ENCODE data around the gene DNASE1L2.

DNASE1L2 gene

DNA sequence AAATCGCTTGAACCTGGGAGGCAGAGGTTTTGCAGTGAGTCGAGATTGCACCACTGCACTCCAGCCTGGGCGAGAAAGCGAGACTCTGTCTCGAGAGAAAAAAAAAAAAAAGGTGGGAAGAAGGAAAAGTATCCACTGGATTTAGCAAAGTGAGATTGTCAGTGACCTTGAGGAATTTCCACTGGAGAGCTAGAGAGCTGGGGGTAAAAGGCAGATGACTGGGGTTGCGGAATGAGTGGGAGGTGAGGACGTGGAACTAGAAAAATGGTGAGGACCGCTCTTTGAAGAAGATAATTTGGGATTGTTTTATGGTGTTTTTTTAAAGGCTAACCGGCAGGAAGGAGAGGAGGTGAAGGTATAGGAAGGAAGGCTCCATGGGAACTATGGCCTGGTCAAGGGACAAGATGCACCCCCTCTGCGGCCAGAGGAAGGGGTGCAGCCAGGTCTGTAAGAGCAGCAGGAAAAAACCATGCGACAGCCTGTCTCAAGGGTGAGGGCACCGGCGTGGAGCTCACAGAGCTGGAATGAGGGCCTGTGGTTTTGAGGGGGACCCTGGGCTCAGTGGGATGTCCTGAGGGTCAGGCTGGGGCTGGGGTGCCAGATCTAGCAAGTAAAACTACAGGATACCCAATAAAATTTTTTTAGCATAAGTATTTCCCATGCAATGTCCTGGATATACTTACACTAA lies 31.7 kb upstream of the DNASE1L2 start:
- no peak for DNase-seq

DNA sequence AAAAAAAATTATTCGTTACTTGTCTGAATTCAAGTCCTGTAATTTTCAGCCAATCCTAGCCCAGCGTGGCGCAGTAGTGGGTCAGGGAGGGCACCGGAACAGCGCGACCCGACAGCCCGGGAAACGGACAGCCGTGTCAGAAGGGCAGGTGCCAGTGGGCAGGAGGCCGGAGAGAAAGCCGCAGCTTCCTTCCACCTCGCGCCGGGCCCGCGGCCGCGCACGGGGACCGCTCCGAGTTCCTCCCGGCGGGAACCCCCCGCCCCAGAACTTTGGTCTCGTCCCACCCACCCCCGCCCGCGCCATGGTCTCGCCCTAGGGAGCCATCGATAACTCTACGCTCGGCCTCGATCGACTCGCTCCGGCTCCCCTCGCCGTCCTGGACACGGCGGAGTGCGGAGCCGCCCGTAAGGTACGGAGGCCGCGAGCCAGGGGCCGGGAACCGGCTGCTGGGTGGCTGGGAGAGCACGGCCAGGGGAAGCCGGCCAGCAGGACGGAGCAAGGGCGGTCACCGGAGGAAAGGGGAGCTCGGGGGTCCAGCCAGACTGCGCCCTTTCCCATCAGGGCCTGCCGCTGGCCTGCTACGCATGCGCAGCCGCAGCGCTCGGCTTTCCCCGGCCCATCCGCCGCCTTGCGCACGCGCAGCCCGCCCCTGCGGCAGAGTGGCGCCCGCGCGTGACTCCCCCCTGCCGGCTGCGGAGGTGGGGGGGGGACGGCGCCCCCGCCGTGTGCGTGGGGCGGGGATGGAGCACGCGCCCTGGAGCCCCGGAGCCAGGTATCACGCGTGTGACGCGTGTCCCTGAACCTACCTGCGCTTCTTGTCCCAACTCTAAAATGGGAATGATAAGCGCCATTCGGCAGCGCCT lies 30.9 kb upstream of the DNASE1L2 start, which contains the start of gene MLST8:
MLST8 (plus strand) TSS at position 351 of the 863 bp plus-strand sequence. CDS start 632 bp downstream, outside the sequence.
- peak; percentile 93 for DNase-seq

DNA sequence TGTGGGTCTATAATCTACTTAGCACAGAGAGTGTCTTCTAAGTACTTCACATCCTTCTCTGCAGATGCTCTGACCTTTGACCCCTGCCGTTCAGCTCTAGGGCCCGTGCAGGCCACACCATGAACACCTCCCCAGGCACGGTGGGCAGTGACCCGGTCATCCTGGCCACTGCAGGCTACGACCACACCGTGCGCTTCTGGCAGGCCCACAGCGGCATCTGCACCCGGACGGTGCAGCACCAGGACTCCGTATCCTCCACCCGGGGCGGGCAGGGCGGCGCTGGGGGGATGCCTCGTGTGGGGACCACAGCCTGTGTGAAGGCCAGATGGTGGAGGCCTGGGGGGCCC lies 30.3 kb upstream of the DNASE1L2 start:
- DNase-seq, result no peak

DNA sequence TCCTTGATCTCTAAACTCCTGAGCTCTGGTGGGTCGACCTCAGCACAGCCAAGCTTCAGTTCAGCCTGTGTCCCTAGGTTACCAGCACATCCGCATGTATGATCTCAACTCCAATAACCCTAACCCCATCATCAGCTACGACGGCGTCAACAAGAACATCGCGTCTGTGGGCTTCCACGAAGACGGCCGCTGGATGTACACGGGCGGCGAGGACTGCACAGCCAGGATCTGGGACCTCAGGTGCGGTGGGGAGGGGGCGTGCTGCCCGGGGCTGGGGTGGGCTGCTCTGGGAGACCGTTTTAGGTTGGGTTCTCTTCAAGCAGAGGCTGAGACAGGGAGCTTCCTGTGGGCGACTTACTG lies 29.8 kb upstream of the DNASE1L2 start:
- DNase-seq, result no peak

DNA sequence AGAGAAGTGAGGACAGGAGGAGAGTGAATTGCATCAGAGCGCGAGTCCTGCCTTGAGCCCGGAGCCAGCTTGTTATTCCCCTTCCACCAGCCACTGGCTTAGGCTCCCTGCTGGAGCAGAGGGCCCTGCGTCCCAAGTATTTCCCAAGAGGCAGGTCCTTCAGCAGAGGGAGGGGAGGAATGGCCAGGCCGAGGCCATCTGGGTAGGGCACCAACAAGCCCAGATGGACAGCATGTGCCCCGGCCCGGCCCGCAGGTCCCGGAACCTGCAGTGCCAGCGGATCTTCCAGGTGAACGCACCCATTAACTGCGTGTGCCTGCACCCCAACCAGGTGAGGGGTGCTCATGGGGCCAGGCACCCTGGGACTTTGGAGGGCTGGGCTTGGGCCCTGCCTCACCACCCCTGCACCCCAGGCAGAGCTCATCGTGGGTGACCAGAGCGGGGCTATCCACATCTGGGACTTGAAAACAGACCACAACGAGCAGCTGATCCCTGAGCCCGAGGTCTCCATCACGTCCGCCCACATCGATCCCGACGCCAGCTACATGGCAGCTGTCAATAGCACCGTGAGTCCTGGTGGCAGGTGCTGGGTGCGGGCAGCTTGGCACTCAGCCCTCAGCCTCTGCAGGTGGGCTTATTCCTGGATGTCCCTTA lies 29.3 kb upstream of the DNASE1L2 start:
- no peak for DNase-seq

DNA sequence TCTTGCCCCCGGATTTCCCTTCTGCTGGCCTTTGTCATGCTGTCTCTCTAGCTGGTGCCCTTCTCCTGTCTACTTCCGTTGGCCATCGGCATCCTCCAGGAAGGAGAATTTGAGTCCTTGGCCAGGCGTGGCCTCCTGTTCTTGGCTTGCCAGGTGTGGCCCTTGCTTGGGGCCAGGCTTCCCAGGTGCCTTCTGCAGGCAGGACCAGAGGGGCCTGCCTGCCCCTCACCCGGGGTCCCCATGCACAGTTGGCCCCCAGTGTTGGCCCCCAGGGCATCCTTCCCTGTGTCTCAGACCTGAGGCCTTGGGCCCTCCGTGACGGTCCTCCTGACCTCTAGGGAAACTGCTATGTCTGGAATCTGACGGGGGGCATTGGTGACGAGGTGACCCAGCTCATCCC lies 28.4 kb upstream of the DNASE1L2 start:
- no peak for DNase-seq

DNA sequence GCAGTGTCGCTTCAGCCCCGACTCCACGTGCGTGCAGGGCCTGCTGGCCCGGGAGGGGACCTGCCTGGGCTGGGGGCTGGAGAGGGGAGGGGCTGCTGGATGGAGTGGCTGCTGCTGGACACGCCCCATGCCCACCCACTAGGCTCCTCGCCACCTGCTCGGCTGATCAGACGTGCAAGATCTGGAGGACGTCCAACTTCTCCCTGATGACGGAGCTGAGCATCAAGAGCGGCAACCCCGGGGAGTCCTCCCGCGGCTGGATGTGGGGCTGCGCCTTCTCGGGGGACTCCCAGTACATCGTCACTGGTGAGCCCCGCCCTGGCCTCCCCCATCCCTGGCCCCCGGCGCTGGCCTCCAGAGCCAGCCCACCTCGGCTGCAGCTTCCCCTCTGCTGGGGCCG lies 27.9 kb upstream of the DNASE1L2 start:
- no peak for DNase-seq

DNA sequence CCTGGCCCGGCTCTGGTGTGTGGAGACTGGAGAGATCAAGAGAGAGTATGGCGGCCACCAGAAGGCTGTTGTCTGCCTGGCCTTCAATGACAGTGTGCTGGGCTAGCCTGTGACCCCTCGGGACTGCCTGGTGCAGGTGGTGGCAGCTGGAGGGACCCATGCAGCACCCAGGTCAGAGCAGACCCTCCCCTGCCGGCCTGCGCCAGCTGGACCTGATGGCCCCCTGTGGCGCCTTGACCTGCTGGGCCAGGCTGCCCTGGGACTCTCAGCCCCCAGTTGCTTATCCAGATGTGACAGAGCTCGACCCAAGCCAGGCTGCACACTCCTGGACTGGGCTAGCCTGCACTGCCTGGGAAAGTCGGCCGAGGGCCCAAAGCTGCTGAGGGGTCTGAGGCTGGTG lies 27.5 kb upstream of the DNASE1L2 start:
- no peak for DNase-seq

DNA sequence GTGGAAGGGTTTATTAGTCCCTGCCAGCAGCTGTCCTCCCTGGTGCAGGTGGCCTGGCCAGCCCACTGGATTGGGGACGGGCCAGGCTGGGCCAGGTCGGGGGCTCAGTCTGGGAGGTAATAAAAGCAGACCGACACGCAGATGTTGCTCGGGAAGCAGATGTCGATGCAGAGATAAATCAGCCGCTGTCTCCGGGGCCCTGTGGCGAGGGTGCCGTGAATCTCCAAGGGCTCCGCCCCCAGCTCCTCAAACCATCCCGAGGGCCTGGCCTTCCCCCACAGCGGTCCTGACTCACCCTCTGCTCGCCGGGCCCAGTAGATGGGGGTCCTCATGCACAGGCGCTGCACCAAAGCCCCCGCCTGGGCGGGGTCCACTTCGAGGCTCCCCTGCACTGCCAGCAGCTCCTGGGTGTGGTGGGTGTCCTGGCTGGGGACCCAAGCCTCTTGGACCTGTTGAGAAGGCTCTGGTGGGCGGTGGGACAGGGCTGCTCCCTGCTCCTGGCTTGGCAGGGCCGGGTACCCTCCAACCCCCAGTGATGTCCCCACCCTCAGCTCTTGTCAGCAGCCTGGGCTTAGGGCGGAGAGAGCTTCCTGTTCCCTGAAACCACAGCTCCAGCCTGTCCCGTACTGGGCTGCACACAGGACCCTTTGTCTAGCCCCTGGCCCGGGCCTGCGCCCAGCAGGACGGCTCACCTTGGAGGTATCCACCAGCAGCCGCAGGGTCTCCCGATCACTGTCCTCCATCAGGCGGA lies 26.8 kb upstream of the DNASE1L2 start:
- DNase-seq, result no peak

DNA sequence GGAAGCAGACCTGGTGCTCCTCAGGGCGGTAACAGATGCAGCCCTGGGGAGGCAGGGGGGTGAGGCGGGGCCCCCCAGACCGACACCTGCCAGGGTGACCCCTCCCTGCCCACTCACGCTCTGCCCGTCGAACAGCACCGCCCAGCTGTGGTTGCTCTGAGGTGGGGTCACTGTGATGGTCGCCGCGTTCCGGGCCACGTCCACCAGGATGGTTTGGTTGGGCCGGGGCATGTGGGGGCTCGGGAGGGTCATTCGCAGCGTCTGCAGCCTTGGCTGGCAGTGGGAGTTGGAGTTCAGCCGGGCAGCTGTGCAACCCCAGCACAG lies 26.3 kb upstream of the DNASE1L2 start:
- DNase-seq, result no peak

DNA sequence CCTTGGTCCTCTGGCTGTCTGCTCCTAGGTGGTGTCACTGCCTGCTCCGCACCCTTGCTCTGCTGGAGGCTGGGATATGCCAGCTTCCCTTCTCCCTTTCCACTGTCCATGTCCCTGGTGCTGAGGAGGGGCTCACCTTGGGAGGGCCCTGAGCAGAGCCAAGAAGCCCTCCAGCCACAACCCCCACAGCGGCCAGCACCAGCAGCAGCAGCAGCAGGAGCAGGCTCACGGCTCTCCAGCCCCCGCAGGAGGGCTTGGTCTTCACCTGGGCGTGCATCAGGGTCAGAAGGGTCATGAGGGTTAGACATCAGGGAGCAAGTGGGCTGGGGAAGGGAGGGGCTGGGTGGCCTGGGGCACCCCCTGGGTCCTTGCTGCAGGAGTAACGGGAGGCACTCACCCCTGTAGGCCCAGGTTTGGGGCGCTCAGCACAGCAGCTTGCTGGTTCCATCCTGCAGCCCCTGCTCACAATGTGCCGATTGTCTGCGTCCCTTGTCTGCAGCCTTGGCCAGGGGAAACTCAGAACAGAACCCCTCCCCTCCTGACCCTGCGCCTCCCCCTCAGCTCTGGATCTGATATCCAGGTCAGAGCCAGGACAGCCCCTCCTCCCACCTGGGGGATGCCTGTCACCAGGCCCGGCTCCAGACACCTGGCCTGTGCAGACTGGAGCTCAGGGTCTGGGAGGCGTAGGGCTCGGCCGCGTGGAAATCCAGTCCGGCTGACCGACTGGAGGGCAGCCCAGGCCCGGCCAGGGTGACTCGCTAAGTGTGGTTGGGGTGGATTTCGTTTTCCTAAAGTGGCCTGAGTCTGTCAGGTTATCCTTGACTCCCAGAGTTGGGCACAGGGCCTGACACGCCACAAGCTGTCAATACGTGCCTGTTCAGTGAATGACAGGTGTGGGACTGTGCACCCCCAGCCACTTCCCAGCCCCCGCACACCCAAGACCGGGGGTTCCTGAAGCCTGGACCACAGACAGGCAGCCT lies 25.6 kb upstream of the DNASE1L2 start, which contains the start of gene BRICD5:
BRICD5 (minus strand) TSS at position 478 of the 980 bp plus-strand sequence; CDS start at position 448, 30 bp downstream.
- no peak for DNase-seq

DNA sequence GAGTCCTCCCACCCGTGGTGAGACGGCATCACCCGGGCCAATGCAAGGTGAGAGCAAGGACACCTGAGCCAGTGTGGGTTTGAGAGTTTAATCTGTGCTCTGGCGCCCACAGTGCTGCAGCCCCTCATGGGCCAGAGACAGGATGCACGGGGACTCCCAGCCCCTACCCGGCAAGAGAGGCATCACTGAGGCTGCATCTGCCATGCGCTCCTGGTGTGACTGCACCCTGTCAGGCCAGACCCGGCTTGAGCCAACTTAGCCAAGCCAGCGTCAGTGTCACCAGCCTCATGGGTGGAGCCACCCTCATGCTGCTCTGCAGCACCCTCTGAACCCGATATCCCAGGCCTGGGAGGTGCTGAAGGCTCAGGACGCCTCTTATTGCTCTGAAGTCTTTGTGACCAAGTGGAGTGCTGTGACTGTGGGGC lies 24.3 kb upstream of the DNASE1L2 start:
- DNase-seq, result no peak

DNA sequence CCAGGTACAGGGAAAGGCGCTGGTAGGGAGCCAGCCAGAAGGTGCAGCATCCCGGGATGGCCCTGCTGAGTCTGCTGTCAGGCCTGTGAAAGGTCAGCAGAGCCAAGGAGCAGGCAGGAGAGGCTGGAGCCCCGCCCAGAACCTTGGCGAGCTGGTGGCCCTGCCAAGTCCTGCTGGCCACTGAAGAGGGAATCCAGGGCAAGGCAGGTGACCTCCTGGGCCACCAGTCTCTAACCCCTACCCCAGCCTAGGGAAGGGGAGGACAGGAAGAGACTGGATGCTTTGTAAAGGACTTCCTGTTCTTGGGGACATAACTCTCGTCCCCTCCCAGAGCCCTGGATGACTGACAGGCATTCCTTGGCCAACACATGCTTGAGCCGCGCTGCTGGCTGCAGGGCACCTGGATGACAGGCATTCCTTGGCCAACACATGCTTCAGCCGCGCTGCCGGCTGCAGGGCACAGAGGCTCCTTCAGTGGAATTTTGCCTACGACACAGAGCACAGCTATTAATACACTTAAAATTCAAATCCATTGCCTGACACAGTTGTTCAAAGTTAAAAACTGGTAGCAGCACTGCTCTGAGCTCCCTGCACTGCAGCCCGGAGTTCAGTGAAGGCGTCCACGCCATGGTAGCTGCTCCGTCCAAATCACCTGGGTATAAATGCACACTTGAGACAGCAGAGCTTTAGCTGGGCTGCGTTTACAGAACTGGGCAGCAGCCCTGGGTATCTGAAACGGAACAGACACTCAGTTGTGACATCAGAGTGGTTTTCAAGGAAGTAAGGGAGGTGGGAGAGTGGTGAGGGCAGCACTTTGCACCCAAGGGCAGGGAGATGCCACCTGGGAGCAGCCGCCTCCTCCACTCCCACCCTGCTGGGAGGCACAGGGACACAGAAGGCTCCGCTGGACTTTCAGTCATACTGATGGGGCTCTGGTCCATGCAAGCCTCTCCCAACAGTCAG lies 23.6 kb upstream of the DNASE1L2 start:
- no peak for DNase-seq

DNA sequence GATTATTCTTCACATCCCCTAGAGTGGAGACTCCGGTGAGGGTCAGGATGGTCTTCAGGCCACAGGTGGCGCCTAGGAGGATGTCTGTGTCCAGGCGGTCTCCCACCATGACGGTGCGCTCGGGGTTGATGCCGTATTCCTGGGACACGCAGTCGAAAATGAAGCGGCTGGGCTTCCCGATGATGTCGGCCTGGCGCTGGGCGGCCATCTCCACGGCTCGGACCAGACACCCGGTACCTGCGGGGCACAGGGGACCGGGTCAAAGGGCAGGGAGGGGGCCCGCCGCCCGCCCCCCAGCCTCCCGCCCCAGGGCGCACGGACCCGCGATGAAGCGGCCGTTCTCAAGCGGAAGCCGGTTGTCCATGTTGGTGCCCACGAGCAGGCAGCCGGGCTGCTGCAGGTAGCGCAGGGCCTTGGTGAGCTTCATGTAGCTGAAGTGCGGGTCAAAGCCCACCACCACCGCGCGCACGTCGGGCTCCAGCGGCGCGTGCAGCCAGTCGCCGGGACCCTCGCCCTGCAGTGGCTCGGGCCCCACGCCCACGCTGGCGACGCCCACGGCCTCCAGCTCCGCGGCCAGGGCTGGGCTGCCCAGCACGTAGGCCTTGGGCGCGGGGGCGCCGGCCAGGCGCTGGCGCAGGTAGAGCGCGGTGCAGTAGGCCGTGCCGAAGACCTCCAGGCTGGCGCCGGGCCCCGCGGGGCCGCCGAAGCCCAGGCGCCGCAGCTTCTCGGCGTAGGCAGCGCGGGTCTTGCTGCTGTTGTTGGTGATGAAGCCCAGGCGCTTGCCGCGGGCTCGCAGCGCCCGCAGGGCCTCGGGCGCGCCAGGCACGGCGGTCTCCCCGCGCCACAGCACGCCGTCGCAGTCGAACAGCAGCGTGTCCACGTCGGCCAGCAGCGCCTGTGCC lies 22.2 kb upstream of the DNASE1L2 start:
- no peak for DNase-seq

DNA sequence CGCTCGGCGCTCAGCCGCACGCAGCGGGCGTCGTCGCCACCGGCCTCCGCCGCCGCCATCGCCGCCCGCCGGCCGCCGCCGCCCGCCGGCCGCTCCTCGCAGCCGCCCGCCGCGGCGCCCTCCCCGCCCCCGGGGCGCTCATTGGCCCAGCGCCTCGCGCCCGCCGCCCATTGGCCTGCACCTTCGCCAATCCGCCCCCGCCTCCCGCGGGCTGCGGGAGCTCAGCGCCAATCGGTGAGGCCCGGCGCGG lies 21.6 kb upstream of the DNASE1L2 start, which contains the start of gene PGP:
PGP (minus strand) TSS at position 122 of the 250 bp plus-strand sequence; CDS start at position 59, 63 bp downstream.
- DNase-seq, result no peak

DNA sequence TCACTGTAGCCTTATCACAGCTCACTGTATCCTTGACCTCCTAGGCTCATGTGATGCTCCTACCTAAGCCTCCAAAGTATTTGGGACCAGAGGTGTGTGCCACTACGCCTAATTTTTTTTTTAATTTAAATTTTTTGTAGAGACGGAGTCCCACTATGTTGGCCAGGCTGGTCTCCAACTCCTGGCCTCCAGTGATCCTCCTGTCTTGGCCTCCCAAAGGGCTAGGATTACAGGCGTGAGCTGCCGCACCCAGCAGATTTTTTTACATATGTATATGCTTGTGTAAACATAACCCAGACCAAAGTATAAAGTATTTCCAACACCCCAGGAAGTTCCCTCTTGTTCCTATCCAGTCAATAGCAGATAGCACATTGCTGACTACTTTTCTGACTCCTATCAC lies 19.9 kb upstream of the DNASE1L2 start:
- DNase-seq, result no peak

DNA sequence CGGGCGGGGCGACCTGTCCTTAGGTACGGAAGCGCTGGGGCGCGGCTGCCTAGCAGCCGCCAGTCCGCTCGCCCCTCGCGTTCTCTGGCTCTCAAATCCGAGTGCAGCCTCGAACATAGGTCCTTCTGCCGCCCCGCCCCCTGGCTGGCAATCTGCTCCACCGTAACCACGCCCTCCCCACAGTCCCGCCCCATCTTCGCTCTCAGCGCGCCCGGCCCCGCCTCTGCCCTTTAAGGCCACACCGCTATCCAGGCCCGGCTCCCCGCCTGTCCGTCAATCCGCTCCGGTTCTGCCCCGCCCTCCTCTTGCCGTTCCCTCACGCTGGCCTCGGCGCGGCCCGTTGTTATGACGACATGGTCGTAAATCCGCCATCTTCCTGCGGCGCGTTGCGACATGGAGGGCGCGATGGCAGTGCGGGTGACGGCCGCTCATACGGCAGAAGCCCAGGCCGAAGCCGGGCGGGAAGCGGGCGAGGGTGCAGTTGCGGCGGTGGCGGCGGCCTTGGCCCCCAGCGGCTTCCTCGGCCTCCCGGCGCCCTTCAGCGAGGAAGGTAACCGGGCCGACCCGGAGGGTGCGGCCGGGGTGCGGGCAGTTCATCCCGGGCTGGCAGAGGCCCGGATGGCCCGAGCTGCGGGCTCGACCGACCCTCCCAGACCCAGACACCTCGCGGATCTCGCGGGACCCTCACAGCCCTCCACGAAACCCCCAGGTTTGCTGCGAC lies 12.9 kb upstream of the DNASE1L2 start, which contains the start of gene E4F1:
E4F1 (plus strand) TSS at position 371 of the 721 bp plus-strand sequence; CDS start at position 394, 23 bp downstream.
- DNase-seq, result peak; percentile 100

DNA sequence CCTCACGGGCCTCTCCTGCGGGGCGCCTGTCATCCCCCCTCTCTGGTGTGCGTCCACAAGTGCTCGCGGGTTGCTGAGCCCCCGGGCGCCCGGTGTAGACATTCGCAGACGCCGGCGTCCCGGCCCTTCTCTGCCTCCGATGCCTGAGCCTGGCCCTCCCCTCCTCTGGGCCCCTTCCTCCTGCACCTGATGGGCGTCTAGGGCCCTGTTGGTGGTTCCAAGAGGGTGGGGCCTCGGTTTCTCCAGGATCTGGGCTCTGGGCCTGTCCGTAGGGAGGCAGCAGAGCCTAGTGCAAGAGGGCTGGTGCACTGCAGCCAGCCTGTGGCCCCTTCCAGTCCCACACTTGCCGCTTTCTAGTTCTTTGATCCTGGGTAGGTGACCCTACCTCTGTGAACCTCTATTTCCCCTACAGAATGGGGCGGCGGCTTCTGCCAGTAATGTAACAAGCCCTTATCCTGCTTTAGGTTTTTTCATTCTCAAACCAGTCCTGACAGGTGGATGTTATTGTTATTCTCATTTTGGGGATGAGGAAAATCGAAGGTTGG lies 12.2 kb upstream of the DNASE1L2 start:
- peak; percentile 20 for DNase-seq

Measured in CD4-positive, alpha-beta T cell treated with Interleukin-21 for 1 hour (primary cell).